ENCODE results near the gene THBD.

The THBD gene

DNA sequence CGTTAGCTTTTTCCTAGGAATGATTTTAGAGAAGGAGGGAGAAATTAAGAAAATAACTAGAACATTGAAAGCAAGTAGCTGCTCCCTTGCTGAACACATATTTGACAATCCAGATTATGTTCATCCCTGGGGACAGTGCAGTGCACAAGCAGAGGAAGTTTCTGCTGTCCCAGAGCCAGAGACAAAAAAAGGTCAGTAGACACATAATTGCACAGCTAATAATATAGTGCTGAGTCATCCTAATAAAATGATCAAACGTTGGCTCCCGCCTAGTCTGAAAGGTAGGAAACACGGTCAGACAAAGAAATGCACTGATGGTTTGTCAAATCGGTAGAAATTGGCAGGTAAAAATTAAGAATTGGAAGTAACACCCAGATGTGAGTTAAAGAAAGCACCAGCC is 36.0 kb downstream of the THBD start:
- Histone ChIP-seq H3K9me3 (ENCODE audit: control insufficient read depth, insufficient read depth, low read length) (no peaks in the 10 kb centered on the region), H3K27me3 (ENCODE audit: control insufficient read depth, insufficient read depth, low read length) (no peaks in the 10 kb centered on the region), H3K4me1 (ENCODE audit: control insufficient read depth, insufficient read depth, low read length) (no peaks in the 10 kb centered on the region; the same call in 1 of the 2 replicates), H3K36me3 (ENCODE audit: control insufficient read depth, insufficient read depth, low read length) (no peaks in the 10 kb centered on the region), H3K4me3 (ENCODE audit: low read length) (no peak overlapping the region), H3K27ac (ENCODE audit: low read length) (no peak overlapping the region)
- no peak for DNase-seq (ENCODE audit: low read depth, low spot score)
- WGBS (ENCODE audit: insufficient coverage, insufficient read length): no CpG with 5 or more reads among the region's 5 CpGs

DNA sequence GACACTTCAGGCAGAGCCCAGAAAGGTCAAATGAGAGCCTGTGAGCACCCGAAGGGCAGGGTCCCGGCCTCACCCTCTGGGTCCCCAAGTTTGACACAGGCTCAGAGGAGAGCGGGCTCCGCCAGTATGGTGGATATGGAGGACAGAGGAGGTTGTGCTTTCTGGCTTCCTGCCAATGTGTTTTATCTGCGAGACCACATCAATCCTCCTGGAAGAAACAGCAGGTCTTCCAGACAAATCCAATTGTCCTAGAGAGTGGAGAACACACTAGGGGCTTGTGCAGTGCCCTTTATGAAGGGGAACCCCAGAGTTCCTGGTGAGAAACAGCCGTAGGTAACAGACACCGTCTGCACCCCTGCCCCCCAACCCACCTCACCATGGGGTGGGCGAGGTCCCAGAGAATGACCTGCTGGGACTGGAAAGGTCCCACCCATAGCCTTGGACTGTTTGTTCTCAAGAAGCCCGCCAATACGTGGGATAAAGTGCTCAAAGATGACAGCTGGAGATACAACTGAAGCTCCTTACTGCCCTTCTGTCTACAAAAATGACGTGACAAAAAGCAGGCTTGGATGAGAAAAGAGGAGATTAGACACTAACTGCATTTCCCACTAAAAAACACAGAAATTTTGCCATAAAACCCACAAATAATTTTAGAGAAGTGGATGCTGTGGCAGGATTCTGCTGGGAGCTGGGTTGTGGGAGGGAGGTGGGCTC is 38.3 kb downstream of the THBD start:
- Histone ChIP-seq H3K4me3 (ENCODE audit: low read length) (no peak overlapping the region), H3K27me3 (ENCODE audit: control insufficient read depth, insufficient read depth, low read length) (no peaks in the 10 kb centered on the region), H3K9me3 (ENCODE audit: control insufficient read depth, insufficient read depth, low read length) (no peaks in the 10 kb centered on the region), H3K27ac (ENCODE audit: low read length) (no peak overlapping the region), H3K36me3 (ENCODE audit: control insufficient read depth, insufficient read depth, low read length) (no peaks in the 10 kb centered on the region), H3K4me1 (ENCODE audit: control insufficient read depth, insufficient read depth, low read length) (peaks cover 2% of the 10 kb centered on the region)
- DNase-seq (ENCODE audit: low read depth, low spot score): no peak
- no CpG with 5 or more reads among the region's 11 CpGs for WGBS (ENCODE audit: insufficient coverage, insufficient read length)

DNA sequence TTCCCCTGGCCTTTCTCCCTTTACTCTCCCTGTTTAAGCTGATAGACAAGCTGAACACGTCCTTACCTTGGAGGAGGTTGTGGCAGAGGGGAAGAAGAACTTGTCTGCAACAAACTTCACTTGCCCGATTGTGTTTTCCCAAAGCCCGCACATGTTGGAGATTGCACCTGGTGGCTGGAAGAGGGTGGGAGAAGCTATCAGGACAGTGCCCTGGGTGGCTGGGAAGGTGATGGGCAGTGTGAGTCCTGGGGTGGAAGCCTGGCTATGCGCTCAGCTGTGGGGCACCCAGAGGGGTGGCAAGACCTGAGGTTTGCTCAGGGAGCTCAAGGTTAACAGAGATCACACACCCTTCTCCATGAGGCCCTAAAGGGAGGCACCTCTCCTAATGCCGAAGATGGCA is 39.4 kb downstream of the THBD start:
- Histone ChIP-seq H3K27me3 (ENCODE audit: control insufficient read depth, insufficient read depth, low read length) (no peaks in the 10 kb centered on the region), H3K9me3 (ENCODE audit: control insufficient read depth, insufficient read depth, low read length) (no peaks in the 10 kb centered on the region), H3K4me3 (ENCODE audit: low read length) (no peak overlapping the region), H3K36me3 (ENCODE audit: control insufficient read depth, insufficient read depth, low read length) (no peaks in the 10 kb centered on the region), H3K4me1 (ENCODE audit: control insufficient read depth, insufficient read depth, low read length) (peaks cover 2% of the 10 kb centered on the region), H3K27ac (ENCODE audit: low read length) (no peak overlapping the region)
- WGBS (ENCODE audit: insufficient coverage, insufficient read length): no CpG with 5 or more reads among the region's 5 CpGs
- DNase-seq (ENCODE audit: low read depth, low spot score): no peak

DNA sequence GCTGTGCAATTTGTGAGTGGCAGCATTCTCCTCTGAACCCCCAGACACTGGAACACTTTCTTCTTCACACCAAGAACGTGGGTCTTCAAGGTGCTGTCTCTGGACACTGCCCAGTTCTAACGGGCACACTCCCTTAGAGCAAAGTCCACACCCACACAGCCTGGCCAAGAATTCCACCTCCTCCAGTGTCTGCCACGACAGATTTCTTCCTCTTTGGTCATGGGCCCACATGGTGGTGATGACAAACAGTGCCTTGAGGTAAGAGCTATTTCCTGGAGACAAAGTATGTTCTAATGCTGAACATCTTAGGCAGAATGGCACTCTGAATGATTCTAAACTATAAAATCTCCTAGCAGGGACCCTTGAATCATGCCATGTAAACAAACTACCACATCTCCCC is 39.8 kb downstream of the THBD start:
- no peak for DNase-seq (ENCODE audit: low read depth, low spot score)
- H3K9me3 ChIP-seq (ENCODE audit: control insufficient read depth, insufficient read depth, low read length): no peaks in the 10 kb centered on the region
- H3K36me3 ChIP-seq (ENCODE audit: control insufficient read depth, insufficient read depth, low read length): no peaks in the 10 kb centered on the region
- H3K4me3 ChIP-seq (ENCODE audit: low read length): no peak overlapping the region
- H3K27me3 ChIP-seq (ENCODE audit: control insufficient read depth, insufficient read depth, low read length): no peaks in the 10 kb centered on the region
- peaks cover 2% of the 10 kb centered on the region for H3K4me1 ChIP-seq (ENCODE audit: control insufficient read depth, insufficient read depth, low read length)
- no peak overlapping the region for H3K27ac ChIP-seq (ENCODE audit: low read length)
- no CpG with 5 or more reads among the region's 3 CpGs for WGBS (ENCODE audit: insufficient coverage, insufficient read length)

DNA sequence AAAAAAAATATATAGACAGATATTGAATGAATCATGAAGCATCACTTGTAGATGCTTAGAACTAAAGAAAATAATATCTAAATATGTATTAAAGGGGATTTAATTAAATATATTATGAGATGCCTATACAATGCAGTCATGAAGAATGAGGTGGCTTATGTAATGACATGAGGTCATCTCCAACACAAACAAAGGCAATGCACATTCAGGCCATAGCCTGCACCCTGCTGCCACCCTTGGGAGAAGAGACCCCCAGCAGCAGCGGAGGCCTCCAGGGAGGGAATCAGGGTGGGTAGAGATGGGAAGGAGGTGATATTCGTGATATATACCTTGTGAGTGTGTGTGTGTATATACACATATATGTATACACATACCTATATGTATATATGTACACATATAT is 40.8 kb downstream of the THBD start:
- DNase-seq (ENCODE audit: low read depth, low spot score): no peak
- Histone ChIP-seq H3K4me3 (ENCODE audit: low read length) (no peak overlapping the region), H3K4me1 (ENCODE audit: control insufficient read depth, insufficient read depth, low read length) (peaks cover 2% of the 10 kb centered on the region), H3K27ac (ENCODE audit: low read length) (no peak overlapping the region), H3K9me3 (ENCODE audit: control insufficient read depth, insufficient read depth, low read length) (no peaks in the 10 kb centered on the region), H3K36me3 (ENCODE audit: control insufficient read depth, insufficient read depth, low read length) (no peaks in the 10 kb centered on the region), H3K27me3 (ENCODE audit: control insufficient read depth, insufficient read depth, low read length) (no peaks in the 10 kb centered on the region)
- no CpG with 5 or more reads among the region's 2 CpGs for WGBS (ENCODE audit: insufficient coverage, insufficient read length)

DNA sequence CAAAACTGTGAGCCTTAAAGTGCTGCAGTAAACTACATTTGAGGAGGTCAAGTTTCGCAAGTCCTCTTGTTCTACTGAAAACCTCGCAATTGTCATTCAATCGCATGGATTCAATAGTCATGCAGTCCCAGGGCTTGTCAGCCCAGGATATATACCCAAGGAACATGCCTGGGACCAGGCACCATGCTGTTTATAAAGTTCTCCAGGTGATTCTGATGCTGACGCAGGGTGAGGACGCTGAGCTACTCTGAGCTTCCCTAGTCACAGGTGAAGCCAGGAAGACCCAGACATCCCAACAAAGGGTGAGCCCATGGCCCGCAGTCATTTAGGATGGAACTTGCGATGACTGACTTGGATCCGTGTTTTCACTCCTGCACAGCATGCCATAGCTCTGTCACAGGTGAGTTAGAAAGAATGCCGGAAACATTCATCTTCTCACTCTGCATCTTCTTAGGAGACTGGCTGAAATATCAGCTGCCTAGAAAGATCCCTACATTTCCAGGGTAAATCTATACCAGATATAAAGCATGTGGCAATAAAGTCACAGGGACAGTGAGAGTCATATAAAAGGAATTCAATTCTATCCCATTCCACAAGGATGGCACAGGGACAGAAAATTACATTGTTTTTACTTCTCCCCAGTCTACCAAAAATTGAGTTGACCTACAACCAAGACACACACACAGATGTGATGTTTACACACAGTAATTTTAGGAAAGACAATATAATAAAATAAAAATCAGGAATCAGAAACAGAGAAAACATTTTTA is 41.4 kb downstream of the THBD start:
- no peak for DNase-seq (ENCODE audit: low read depth, low spot score)
- no CpG with 5 or more reads among the region's 9 CpGs for WGBS (ENCODE audit: insufficient coverage, insufficient read length)
- Histone ChIP-seq H3K4me3 (ENCODE audit: low read length) (no peak overlapping the region), H3K4me1 (ENCODE audit: control insufficient read depth, insufficient read depth, low read length) (peaks cover 2% of the 10 kb centered on the region), H3K27ac (ENCODE audit: low read length) (no peak overlapping the region), H3K9me3 (ENCODE audit: control insufficient read depth, insufficient read depth, low read length) (no peaks in the 10 kb centered on the region), H3K36me3 (ENCODE audit: control insufficient read depth, insufficient read depth, low read length) (no peaks in the 10 kb centered on the region), H3K27me3 (ENCODE audit: control insufficient read depth, insufficient read depth, low read length) (no peaks in the 10 kb centered on the region)

DNA sequence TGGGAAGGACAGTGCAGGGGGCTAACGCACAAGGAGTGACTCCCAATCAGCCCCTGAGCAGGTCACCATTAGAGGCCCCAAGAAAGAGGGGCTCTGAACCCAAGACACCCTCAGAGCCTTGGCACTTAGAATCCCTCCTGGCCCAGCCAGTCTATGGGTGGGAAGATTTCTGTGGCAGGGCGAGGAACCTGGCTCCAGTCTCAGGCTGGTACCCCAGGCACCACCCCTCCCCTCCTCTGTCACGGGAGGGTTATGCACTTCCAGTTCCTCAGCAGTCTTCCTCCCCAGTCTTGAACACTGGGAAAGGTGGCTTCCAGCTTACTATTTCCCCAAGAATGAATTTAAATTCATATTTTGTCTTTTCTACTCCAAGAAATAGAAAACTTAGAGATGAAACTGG is 42.0 kb downstream of the THBD start:
- Histone ChIP-seq H3K4me3 (ENCODE audit: low read length) (no peak overlapping the region), H3K27me3 (ENCODE audit: control insufficient read depth, insufficient read depth, low read length) (no peaks in the 10 kb centered on the region), H3K9me3 (ENCODE audit: control insufficient read depth, insufficient read depth, low read length) (no peaks in the 10 kb centered on the region), H3K36me3 (ENCODE audit: control insufficient read depth, insufficient read depth, low read length) (no peaks in the 10 kb centered on the region), H3K27ac (ENCODE audit: low read length) (no peak overlapping the region), H3K4me1 (ENCODE audit: control insufficient read depth, insufficient read depth, low read length) (peaks cover 2% of the 10 kb centered on the region)
- no peak for DNase-seq (ENCODE audit: low read depth, low spot score)
- no CpG with 5 or more reads among the region's 3 CpGs for WGBS (ENCODE audit: insufficient coverage, insufficient read length)

DNA sequence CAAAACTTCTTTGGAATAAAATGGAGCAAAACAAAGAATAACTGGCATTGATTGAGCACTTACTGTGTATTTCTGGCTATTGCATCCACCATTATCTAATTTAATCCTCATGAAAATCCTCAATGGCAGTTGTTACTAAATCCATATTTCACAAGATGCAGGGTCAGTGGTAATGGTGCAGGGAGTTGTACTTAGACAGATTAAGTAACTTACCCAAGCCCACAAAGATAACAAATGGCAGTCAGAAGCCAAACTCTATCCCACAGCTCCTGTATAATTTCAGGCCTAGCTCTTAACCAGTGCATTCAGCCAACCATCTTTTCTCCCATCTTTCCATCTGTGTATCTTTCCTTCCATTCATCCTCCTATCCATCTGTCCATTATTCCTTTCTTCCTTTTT is 43.7 kb downstream of the THBD start:
- Histone ChIP-seq H3K9me3 (ENCODE audit: control insufficient read depth, insufficient read depth, low read length) (no peaks in the 10 kb centered on the region), H3K4me3 (ENCODE audit: low read length) (no peak overlapping the region), H3K27ac (ENCODE audit: low read length) (no peak overlapping the region), H3K4me1 (ENCODE audit: control insufficient read depth, insufficient read depth, low read length) (peaks cover 2% of the 10 kb centered on the region), H3K27me3 (ENCODE audit: control insufficient read depth, insufficient read depth, low read length) (no peaks in the 10 kb centered on the region), H3K36me3 (ENCODE audit: control insufficient read depth, insufficient read depth, low read length) (no peaks in the 10 kb centered on the region)
- DNase-seq (ENCODE audit: low read depth, low spot score): no peak

DNA sequence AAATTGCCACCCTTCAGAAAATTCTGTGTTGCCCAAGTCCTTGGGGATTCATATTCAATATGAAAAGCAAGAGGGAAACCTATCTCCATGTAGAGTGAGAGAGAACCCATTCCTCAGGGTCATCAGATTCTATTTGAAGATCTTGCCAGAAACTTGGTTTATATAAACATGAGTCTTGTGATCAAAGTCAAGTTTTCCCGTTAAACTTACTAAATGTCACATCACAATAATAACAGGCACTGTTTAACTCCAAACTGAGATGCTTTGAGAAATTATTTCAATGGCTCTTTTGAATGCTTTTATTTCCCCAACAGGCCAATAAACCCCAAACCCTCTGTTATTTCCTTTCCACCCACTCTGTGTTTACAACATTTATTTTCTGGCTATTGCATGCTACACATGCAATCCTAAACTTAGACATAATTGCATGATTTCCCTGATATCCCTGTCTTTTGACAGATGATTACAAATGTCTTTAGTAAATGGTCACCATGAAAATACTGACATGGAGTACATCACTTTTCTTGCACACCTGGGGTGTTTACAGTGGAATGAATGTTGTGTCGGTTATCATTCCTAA is 45.5 kb downstream of the THBD start:
- Histone ChIP-seq H3K9me3 (ENCODE audit: control insufficient read depth, insufficient read depth, low read length) (no peaks in the 10 kb centered on the region), H3K27me3 (ENCODE audit: control insufficient read depth, insufficient read depth, low read length) (no peaks in the 10 kb centered on the region), H3K4me1 (ENCODE audit: control insufficient read depth, insufficient read depth, low read length) (peaks cover 2% of the 10 kb centered on the region; the same call in 1 of the 2 replicates), H3K4me3 (ENCODE audit: low read length) (no peak overlapping the region), H3K36me3 (ENCODE audit: control insufficient read depth, insufficient read depth, low read length) (no peaks in the 10 kb centered on the region), H3K27ac (ENCODE audit: low read length) (no peak overlapping the region)
- DNase-seq (ENCODE audit: low read depth, low spot score): no peak
- no CpG with 5 or more reads among the region's 2 CpGs for WGBS (ENCODE audit: insufficient coverage, insufficient read length)

DNA sequence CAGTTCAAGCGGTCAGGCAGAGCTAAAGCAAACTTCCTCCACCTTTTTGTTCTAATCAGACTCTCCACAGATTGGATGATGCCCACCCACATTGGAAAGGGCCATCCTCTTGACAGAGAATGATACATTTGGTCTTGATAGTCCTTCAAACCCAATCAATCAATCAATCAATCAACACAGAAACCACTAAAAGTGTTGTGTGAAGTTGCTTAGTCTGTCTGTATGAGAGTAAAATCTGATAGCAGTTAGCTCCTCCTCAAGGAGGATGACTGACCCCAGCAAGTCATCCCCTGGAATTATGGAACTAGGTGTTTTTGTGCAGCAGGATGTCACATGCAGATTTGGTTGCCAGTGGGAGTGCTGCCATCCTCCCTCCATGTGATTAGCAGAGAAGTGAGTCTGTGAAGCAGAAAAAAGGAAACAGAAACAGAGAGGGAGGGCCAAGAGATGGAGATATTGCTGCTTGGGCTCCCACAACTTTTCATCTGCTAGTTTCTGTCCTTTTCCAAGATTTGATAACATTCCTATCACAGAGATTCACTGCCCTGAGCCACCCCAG is 46.3 kb downstream of the THBD start:
- Histone ChIP-seq H3K27me3 (ENCODE audit: control insufficient read depth, insufficient read depth, low read length) (no peaks in the 10 kb centered on the region), H3K27ac (ENCODE audit: low read length) (no peak overlapping the region), H3K4me3 (ENCODE audit: low read length) (no peak overlapping the region), H3K36me3 (ENCODE audit: control insufficient read depth, insufficient read depth, low read length) (no peaks in the 10 kb centered on the region), H3K9me3 (ENCODE audit: control insufficient read depth, insufficient read depth, low read length) (no peaks in the 10 kb centered on the region), H3K4me1 (ENCODE audit: control insufficient read depth, insufficient read depth, low read length) (peaks cover 2% of the 10 kb centered on the region; the same call in 1 of the 2 replicates)
- WGBS (ENCODE audit: insufficient coverage, insufficient read length): no CpG with 5 or more reads among the region's 1 CpG
- no peak for DNase-seq (ENCODE audit: low read depth, low spot score)

All from iPS DF 6.9 (cell line).